HG02885 (cell line): Measurements from ENCODE around the gene SH3RF1.
A peak's percentile ranks its signal among the peaks of the same experiment; 100 is the strongest.

Experiments used
- ATAC-seq: cut with Tn5 transposase; IDR thresholded peaks from one replicate; pipeline ENCODE4 v1.9.1; 2021; ENCODE audit warnings: mild to moderate bottlenecking; ENCODE audit not compliant: unreplicated experiment, poor library complexity

Gene SH3RF1

GRCh38 chr4:169174247-169174646 is 96.5 kb downstream of the SH3RF1 start:
- ATAC-seq = no peak

GRCh38 chr4:169167957-169168858 is 102.5 kb downstream of the SH3RF1 start:
- ATAC-seq = peak; percentile 95

GRCh38 chr4:169164669-169165415 is 105.9 kb downstream of the SH3RF1 start:
- no peak for ATAC-seq

- no peak for ATAC-seq
These were observed 106.6 kb downstream of the SH3RF1 start for GRCh38 chr4:169163947-169164668.

- ATAC-seq = no peak
These were observed 107.3 kb downstream of the SH3RF1 start for GRCh38 chr4:169163495-169163894.

GRCh38 chr4:169160825-169161224 is 109.9 kb downstream of the SH3RF1 start:
- no peak for ATAC-seq

GRCh38 chr4:169159624-169160171 is 111.1 kb downstream of the SH3RF1 start:
- no peak for ATAC-seq

- ATAC-seq = no peak
These were observed 111.9 kb downstream of the SH3RF1 start for GRCh38 chr4:169158861-169159260.

- no peak for ATAC-seq
These were observed 112.7 kb downstream of the SH3RF1 start for GRCh38 chr4:169158046-169158445.

GRCh38 chr4:169156392-169156791 is 114.4 kb downstream of the SH3RF1 start:
- no peak for ATAC-seq

- no peak for ATAC-seq
These were observed 116.6 kb downstream of the SH3RF1 start for GRCh38 chr4:169154121-169154520.

- ATAC-seq = no peak
These were observed 117.2 kb downstream of the SH3RF1 start for GRCh38 chr4:169153481-169154087.

- no peak for ATAC-seq
These were observed 117.9 kb downstream of the SH3RF1 start for GRCh38 chr4:169152899-169153298.

GRCh38 chr4:169152098-169152497 is 118.7 kb downstream of the SH3RF1 start:
- no peak for ATAC-seq

- no peak for ATAC-seq
These were observed 119.1 kb downstream of the SH3RF1 start for GRCh38 chr4:169151671-169152070.

GRCh38 chr4:169150806-169151205 is 120.0 kb downstream of the SH3RF1 start:
- ATAC-seq = no peak

GRCh38 chr4:169148885-169149284 is 121.9 kb downstream of the SH3RF1 start:
- ATAC-seq = no peak

GRCh38 chr4:169147191-169147590 is 123.6 kb downstream of the SH3RF1 start:
- ATAC-seq = no peak

GRCh38 chr4:169144061-169144600 is 126.6 kb downstream of the SH3RF1 start:
- ATAC-seq = no peak

GRCh38 chr4:169143335-169143734 is 127.4 kb downstream of the SH3RF1 start:
- no peak for ATAC-seq
